IMR-90 (cell line): ENCODE results near the gene CD2AP. TPM values are rescaled to one million over a fixed set of nuclear protein-coding genes. Genes with fewer than 3 reads are reported as not detected.

Source experiments
- ATAC-seq: fragments of 200-7000 bp; cut with Tn5 transposase; 2 replicates; pipeline ENCODE4 v1.9.1; 2020; ENCODE audit warnings: low read depth, mild to moderate bottlenecking, moderate library complexity
- BruUV-seq: library from RNA; stranded (reverse); fragments of 400-500 nt; replicated peaks from 2 replicates; lab custom pipeline; 2021; lab: Mats Ljungman, UMichigan
- CTCF ChIA-PET: fragments of 300-600 bp; formaldehyde crosslinking; extraction: SDS; loops from one replicate; lab custom pipeline; 2021; ENCODE audit warnings: antibody characterized with exemption; lab: Yijun Ruan, JAX
- POLR2A ChIA-PET: fragments of 300-600 bp; sonication (Branson Sonifier 250); formaldehyde crosslinking; loops from one replicate; lab custom pipeline; 2022; ENCODE audit warnings: antibody characterized with exemption; ENCODE audit not compliant: unreplicated experiment; lab: Charles Lee
- DNase-seq: peaks from one replicate; pipeline ENCODE4 v3.0.0; 2013
- H2AFZ ChIP-seq: replicated peaks from 2 replicates; pipeline ENCODE3; 2013; ENCODE audit warnings: low read length, mild to moderate bottlenecking; ENCODE audit not compliant: poor library complexity
- H2AK5ac ChIP-seq: 2 replicates; pipeline ENCODE4 v1.6.1; 2013; ENCODE audit warnings: low read depth, low read length, inconsistent platforms
- H2AK9ac ChIP-seq: replicated peaks from 2 replicates; pipeline ENCODE3; 2013; ENCODE audit warnings: mild to moderate bottlenecking, low read depth, low read length, moderate library complexity; ENCODE audit not compliant: poor library complexity
- H2BK120ac ChIP-seq: 2 replicates; pipeline ENCODE4 v1.6.1; 2013; ENCODE audit warnings: low read depth, low read length, inconsistent platforms
- H2BK15ac ChIP-seq: 3 replicates; pipeline ENCODE4 v1.6.1; 2013; ENCODE audit warnings: low read depth, low read length, inconsistent platforms
- H2BK20ac ChIP-seq: 2 replicates; pipeline ENCODE4 v1.6.1; 2013; ENCODE audit warnings: low read depth, mild to moderate bottlenecking, inconsistent platforms, low read length, moderate library complexity
- H2BK5ac ChIP-seq: 2 replicates; pipeline ENCODE4 v1.6.1; 2013; ENCODE audit warnings: mild to moderate bottlenecking, low read depth, low read length, inconsistent platforms; ENCODE audit not compliant: poor library complexity, severe bottlenecking
- H3K14ac ChIP-seq: replicated peaks from 2 replicates; pipeline ENCODE4 v1.6.1; 2013; ENCODE audit warnings: low read depth, low read length, inconsistent platforms
- H3K18ac ChIP-seq: 2 replicates; pipeline ENCODE4 v1.6.1; 2013; ENCODE audit warnings: low read depth, low read length, control low read depth
- H3K23ac ChIP-seq: 2 replicates; pipeline ENCODE4 v1.6.1; 2013; ENCODE audit warnings: low read depth, low read length, inconsistent platforms
- H3K27ac ChIP-seq: 2 replicates; pipeline ENCODE4 v1.5.1; 2013; ENCODE audit warnings: mild to moderate bottlenecking, control low read depth, low read length; ENCODE audit not compliant: insufficient read depth
- H3K27me3 ChIP-seq: 2 replicates; pipeline ENCODE4 v1.6.1; 2013; ENCODE audit warnings: low read length; ENCODE audit not compliant: control insufficient read depth, insufficient read depth
- H3K36me3 ChIP-seq: 2 replicates; pipeline ENCODE4 v1.6.1; 2013; ENCODE audit warnings: low read length, mixed read lengths; ENCODE audit not compliant: control insufficient read depth, insufficient read depth
- H3K4ac ChIP-seq: 2 replicates; pipeline ENCODE4 v1.6.1; 2013; ENCODE audit warnings: low read depth, low read length, inconsistent platforms
- H3K4me1 ChIP-seq: 2 replicates; pipeline ENCODE4 v1.6.1; 2013; ENCODE audit warnings: low read length, mixed read lengths; ENCODE audit not compliant: control insufficient read depth, insufficient read depth
- H3K4me2 ChIP-seq: 2 replicates; pipeline ENCODE4 v1.6.1; 2013; ENCODE audit warnings: low read depth, mild to moderate bottlenecking, control low read depth, low read length, moderate library complexity
- H3K4me3 ChIP-seq: 2 replicates; pipeline ENCODE4 v1.5.1; 2013; ENCODE audit warnings: low read depth, mild to moderate bottlenecking, control low read depth, low read length, moderate library complexity; ENCODE audit not compliant: insufficient read depth
- H3K56ac ChIP-seq: 2 replicates; pipeline ENCODE4 v1.6.1; 2013; ENCODE audit warnings: low read length, inconsistent platforms; ENCODE audit not compliant: insufficient read depth; ENCODE audit errors: extremely low read depth
- H3K79me1 ChIP-seq, 2 experiments: 2 replicates each; pipeline ENCODE4 v1.6.1; 2013; ENCODE audit warnings: low read length in 2 of 2, inconsistent platforms in 1 of 2, low read depth in 1 of 2
- H3K9ac ChIP-seq: 2 replicates; pipeline ENCODE4 v1.6.1; 2013; ENCODE audit warnings: low read depth, low read length, control low read depth
- H3K9me1 ChIP-seq: 2 replicates; pipeline ENCODE4 v1.6.1; 2013; ENCODE audit warnings: low read length, inconsistent platforms; ENCODE audit not compliant: insufficient read depth
- H3K9me3 ChIP-seq: 2 replicates; pipeline ENCODE4 v1.6.1; 2013; ENCODE audit warnings: low read length; ENCODE audit not compliant: control insufficient read depth, insufficient read depth
- H4K20me1 ChIP-seq: 2 replicates; pipeline ENCODE4 v1.6.1; 2013; ENCODE audit warnings: low read length, inconsistent platforms; ENCODE audit not compliant: insufficient read depth
- H4K5ac ChIP-seq: 2 replicates; pipeline ENCODE4 v1.6.1; 2013; ENCODE audit warnings: mild to moderate bottlenecking, low read depth, low read length, control low read depth
- H4K8ac ChIP-seq, 2 experiments: 2 replicates each; pipeline ENCODE4 v1.6.1; 2013; ENCODE audit warnings: low read depth in 2 of 2, low read length in 2 of 2, control low read depth in 1 of 2, inconsistent platforms in 1 of 2
- H4K91ac ChIP-seq: 2 replicates; pipeline ENCODE4 v1.6.1; 2013; ENCODE audit warnings: low read depth, low read length, inconsistent platforms; ENCODE audit not compliant: insufficient read depth
- WGBS, 2 experiments: methylation state at CpG; one replicate each; pipeline versions ENCODE4 v1.1.5 to v1.1.7; 2013; ENCODE audit warnings: missing lambda C conversion rate in 2 of 2; ENCODE audit not compliant: insufficient read length in 1 of 2; ENCODE audit errors: extremely low coverage in 2 of 2; 5-methylcytosine and 5-hydroxymethylcytosine counted together
- dilution Hi-C: fragments of 300-500 bp; cut with HindIII; formaldehyde crosslinking; loops from one replicate; pipeline ENCODE4 v1.14.3; 2018; ENCODE audit warnings: low sequenced_read_pairs; ENCODE audit not compliant: unreplicated experiment
- in situ Hi-C: fragments of 300-500 bp; cut with MboI; formaldehyde crosslinking; loops from 3 replicates; pipeline ENCODE4 v1.14.3; 2019; ENCODE audit warnings: low sequenced_read_pairs, inconsistent platforms, mixed read lengths
- intact Hi-C: fragments of 100-400 bp; cut with micrococcal nuclease; formaldehyde crosslinking; loops from 2 replicates; pipeline ENCODE4 v1.10.0; 2022
- polyA plus RNA-seq, 3 experiments: library from polyadenylated mRNA; depleted of rRNA; stranded (reverse); fragments of >200 nt; gene quantifications; 2 replicates each; pipeline ENCODE4 v1.2.3, GENCODE V29; 2012; ENCODE audit warnings: low replicate concordance in 1 of 3
- total RNA-seq: library from RNA; depleted of rRNA; stranded (reverse); fragments of >200 nt; gene quantifications from 2 replicates; pipeline ENCODE4 v1.2.3, GENCODE V29; 2012
- TF ChIP-seq, protein P1 (sequence below): conservative IDR thresholded peaks from 2 replicates; pipeline ENCODE4 v1.5.1; 2012; ENCODE audit warnings: mild to moderate bottlenecking, low read depth, low read length, improper control_type of control experiment
- TF ChIP-seq, protein P2 (sequence below): fragments of 150-350 bp; IDR thresholded peaks from 2 replicates; pipeline ENCODE4 v1.6.1; 2017; ENCODE audit warnings: mild to moderate bottlenecking, antibody characterized with exemption, low read length, low read depth

The CD2AP gene
- total and polyA plus RNA-seq, 2 of the 4 experiments (the other 2 are of a cell fraction), result 5.3 to 7.5 TPM

DNA sequence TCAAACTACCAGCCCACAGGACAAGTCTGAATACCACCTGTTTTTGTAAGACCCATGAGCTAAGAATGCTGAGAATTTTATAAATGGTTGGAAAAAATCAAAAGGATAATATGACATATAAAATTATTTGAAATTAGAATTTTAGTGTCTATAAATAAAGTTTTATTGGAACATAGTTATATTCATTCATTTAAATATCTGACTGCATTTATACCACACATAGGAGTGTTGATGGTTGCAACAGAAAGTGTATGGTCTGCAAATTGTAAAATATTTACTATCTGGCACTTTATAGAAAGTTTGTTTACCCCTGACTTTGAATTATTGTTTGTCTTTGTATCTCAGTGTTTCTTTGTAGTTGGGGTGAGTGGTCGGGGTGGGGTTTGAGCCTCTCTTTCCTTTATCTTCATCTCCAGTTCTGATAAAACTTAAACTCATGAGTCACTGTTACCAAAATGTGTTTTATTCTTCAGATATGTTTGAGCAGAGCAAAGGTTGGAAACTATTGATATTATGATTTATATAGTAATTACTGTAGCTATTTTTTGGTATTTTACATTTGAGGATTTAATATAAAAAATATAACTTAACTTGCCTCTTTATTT is 55.5 kb downstream of the CD2AP start:
- Histone ChIP-seq H4K8ac (no peak overlapping the region), H4K91ac (no peak overlapping the region), H3K18ac (no peak overlapping the region), H3K14ac (no peak overlapping the region), H2BK120ac (no peak overlapping the region), H2BK15ac (no peak overlapping the region), H3K9me3 (no peaks in the 10 kb centered on the region), H3K4ac (no peak overlapping the region), H2AK5ac (no peak overlapping the region), H3K23ac (no peak overlapping the region), H3K4me1 (no peaks in the 10 kb centered on the region), H3K9ac (no peak overlapping the region), H3K27me3 (no peaks in the 10 kb centered on the region), H3K9me1 (no peaks in the 10 kb centered on the region; the same call in 1 of the 2 replicates), H3K36me3 (peaks cover 6% of the 10 kb centered on the region; the same call in 1 of the 2 replicates), H4K20me1 (no peaks in the 10 kb centered on the region; the same call in 1 of the 2 replicates), H3K4me2 (no peak overlapping the region), H2BK20ac (no peak overlapping the region), H2BK5ac (no peak overlapping the region), H2AK9ac (no peak overlapping the region), H3K27ac (no peak overlapping the region), H3K56ac (no peak overlapping the region), H3K4me3 (no peak overlapping the region), H4K5ac (no peak overlapping the region), H2AFZ (no peak overlapping the region), H3K79me1 (peaks cover 16 to 18% of the 10 kb centered on the region in 2 experiments)
- no TSS peak for BruUV-seq
- in situ Hi-C loops, result no loop called here
- no peak for DNase-seq
- no CpG with 5 or more reads among the region's 1 CpG for WGBS, 2 experiments
- ATAC-seq, result no peak
- POLR2A ChIA-PET, result no interaction called here
- TF ChIP-seq, protein P1, sequence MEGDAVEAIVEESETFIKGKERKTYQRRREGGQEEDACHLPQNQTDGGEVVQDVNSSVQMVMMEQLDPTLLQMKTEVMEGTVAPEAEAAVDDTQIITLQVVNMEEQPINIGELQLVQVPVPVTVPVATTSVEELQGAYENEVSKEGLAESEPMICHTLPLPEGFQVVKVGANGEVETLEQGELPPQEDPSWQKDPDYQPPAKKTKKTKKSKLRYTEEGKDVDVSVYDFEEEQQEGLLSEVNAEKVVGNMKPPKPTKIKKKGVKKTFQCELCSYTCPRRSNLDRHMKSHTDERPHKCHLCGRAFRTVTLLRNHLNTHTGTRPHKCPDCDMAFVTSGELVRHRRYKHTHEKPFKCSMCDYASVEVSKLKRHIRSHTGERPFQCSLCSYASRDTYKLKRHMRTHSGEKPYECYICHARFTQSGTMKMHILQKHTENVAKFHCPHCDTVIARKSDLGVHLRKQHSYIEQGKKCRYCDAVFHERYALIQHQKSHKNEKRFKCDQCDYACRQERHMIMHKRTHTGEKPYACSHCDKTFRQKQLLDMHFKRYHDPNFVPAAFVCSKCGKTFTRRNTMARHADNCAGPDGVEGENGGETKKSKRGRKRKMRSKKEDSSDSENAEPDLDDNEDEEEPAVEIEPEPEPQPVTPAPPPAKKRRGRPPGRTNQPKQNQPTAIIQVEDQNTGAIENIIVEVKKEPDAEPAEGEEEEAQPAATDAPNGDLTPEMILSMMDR, result no peak
- TF ChIP-seq, protein P2, sequence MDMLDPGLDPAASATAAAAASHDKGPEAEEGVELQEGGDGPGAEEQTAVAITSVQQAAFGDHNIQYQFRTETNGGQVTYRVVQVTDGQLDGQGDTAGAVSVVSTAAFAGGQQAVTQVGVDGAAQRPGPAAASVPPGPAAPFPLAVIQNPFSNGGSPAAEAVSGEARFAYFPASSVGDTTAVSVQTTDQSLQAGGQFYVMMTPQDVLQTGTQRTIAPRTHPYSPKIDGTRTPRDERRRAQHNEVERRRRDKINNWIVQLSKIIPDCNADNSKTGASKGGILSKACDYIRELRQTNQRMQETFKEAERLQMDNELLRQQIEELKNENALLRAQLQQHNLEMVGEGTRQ, result no peak
- dilution Hi-C loops, result no loop called here
- intact Hi-C loops, result no loop called here
- CTCF ChIA-PET, result no interaction called here
